GM18951 (cell line): ENCODE data around the gene POLR3A.
"Not testable (repeated sequence)": the region's sequence is repeated elsewhere in the genome, so short reads cannot be mapped to it uniquely, and the experiment has no call there.

ENCODE experiments used
- POLR2A ChIP-seq: IDR thresholded peaks from 4 replicates; pipeline ENCODE4 v1.6.1; 2011; ENCODE audit warnings: mild to moderate bottlenecking; ENCODE audit not compliant: insufficient read length, insufficient read depth; ENCODE audit errors: extremely low read depth
- in situ Hi-C: fragments of 300-500 bp; cut with MboI; formaldehyde crosslinking; loops from one replicate; pipeline ENCODE4 v1.12.0; 2022; ENCODE audit warnings: low sequenced_read_pairs, mixed read lengths, inconsistent platforms; ENCODE audit not compliant: unreplicated experiment

Gene POLR3A

DNA sequence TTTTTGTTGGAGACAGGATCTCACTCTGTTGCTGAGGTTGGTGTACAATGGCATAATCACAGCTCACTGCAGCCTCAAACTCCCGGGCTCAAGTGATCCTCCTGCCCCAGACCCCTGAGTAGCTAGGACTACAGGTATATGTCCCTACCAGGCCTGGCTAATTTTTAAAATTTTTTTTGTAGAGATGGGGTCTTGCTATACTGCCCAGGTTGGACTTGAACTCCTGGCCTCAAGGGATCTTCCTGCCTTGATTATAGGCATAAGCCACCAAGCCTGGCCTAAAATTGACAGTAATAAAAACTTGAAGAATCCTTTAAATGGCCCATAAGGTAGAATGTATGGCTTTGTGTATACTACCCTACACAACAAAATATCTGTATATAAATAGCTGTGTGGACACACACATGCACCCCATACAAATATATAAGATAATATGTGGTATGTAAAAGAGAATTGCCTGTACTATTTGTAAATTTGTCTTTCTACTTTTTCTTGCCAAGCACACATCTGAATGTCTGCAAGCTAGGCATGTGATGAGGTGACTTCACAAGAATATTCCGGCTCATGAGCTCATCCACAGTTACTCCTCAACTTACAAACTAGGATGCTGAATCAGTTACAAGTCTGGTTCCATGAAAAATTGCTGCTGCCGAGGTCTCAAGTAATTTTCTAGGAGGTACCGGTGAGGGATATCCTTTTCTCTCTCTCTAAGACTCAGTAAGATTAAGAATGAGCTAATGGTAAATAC lies 26.6 kb downstream of the POLR3A start:
- in situ Hi-C loops = no loop called here
- TF ChIP-seq POLR2A = no peak

- no peak for TF ChIP-seq POLR2A
- in situ Hi-C loops = no loop called here
These were observed 28.3 kb downstream of the POLR3A start for GRCh38 chr10:78000956-78001472.

GRCh38 chr10:78000206-78000605 lies 29.1 kb downstream of the POLR3A start:
- no peak for TF ChIP-seq POLR2A
- in situ Hi-C loops = no loop called here

- in situ Hi-C loops = not testable (repeated sequence)
These were observed 30.5 kb downstream of the POLR3A start for GRCh38 chr10:77998780-77999179.

GRCh38 chr10:77993620-77994019 lies 35.7 kb downstream of the POLR3A start:
- in situ Hi-C loops = no loop called here
- no peak for TF ChIP-seq POLR2A

GRCh38 chr10:77989081-77989724 lies 40.1 kb downstream of the POLR3A start:
- no peak for TF ChIP-seq POLR2A
- in situ Hi-C loops = no loop called here

- in situ Hi-C loops = no loop called here
- TF ChIP-seq POLR2A = no peak
These were observed 41.6 kb downstream of the POLR3A start for GRCh38 chr10:77987671-77988255.

- in situ Hi-C loops = no loop called here
- TF ChIP-seq POLR2A = no peak
These were observed 44.3 kb downstream of the POLR3A start for GRCh38 chr10:77984986-77985385.

GRCh38 chr10:77983384-77984341 lies 45.7 kb downstream of the POLR3A start:
- TF ChIP-seq POLR2A = no peak
- in situ Hi-C loops = no loop called here

DNA sequence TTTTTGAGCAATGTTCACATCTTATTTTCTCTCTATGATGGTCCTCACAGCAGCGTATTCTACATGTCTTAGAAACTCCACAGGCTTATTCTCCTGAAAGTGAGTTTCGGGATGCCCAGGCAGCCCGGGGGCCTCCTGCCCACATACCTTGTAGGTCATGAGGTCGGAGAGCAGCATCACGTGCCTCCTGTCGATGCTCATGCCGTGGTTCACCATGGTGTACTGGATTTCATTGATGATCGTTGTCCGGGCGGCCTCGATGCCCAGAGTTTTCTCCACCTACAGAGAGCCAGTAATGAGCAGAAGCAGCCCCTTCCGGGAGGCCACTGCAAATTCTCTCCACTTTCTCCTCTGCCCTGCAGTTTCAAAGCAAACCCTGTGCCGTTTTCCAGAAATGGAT lies 48.0 kb downstream of the POLR3A start:
- in situ Hi-C loops = no loop called here
- no peak for TF ChIP-seq POLR2A

DNA sequence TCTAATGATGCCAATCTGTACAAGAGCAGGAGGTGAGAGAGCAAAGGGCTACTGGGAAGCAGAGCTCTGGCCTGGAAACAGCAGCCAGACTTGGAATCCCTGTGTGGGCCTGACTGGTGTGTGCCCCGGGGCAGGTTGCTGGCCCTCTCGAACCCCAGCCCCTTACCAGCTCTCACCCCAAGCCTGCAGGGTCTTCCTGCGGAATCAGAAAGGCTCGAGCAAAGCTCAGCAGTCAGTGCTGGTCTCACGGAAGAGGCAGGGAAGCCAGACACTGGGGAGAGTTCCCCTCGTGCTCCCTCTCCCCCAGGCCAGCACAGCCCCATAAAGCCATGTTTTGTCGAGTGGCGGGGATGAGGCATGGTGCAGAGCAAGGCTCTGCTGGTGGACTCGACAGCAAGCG lies 50.1 kb downstream of the POLR3A start:
- in situ Hi-C loops = no loop called here
- no peak for TF ChIP-seq POLR2A

GRCh38 chr10:77978360-77978759 lies 51.0 kb downstream of the POLR3A start:
- in situ Hi-C loops = no loop called here
- no peak for TF ChIP-seq POLR2A

DNA sequence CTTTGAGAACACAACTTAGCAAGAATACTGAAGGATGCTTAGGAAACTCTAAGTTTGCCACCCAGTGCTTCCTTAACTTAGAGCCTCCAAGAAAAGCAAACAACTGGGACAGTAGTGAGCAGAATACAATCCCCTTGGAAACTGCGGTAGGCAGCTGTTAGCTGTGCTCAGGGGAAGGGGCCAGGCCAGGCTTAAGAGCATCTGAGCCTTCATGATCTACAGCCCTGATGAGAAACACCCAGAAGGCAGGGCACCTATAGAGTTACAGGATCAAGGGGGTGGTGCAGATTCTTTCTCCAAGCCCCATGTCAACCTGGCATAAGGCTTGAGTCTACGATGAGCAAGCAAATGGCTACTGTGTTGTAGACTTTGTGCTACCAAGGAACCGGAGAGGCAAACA lies 51.4 kb downstream of the POLR3A start:
- TF ChIP-seq POLR2A = no peak
- in situ Hi-C loops = no loop called here
